ENCODE data around the gene MACROD2.

DNA sequence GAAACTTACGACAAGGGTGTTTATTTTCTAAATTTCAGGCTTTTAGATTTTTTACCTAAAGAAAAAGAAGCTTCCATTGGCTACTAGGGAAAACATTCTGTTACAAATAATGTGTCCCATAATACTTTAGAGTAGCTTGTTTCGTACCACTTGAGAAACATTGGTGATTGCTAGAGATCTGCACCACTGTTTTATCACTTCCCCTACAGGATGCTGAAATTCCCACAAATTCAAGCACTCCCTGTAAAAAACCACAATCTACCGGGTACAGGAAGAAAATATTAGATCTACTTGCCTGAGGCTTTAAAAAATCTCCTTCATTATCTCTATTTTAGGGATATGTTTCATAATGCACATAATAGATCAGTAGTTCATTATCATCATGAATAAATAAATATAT lies 34.8 kb upstream of the MACROD2 start:
- TF ChIP-seq, protein P1, sequence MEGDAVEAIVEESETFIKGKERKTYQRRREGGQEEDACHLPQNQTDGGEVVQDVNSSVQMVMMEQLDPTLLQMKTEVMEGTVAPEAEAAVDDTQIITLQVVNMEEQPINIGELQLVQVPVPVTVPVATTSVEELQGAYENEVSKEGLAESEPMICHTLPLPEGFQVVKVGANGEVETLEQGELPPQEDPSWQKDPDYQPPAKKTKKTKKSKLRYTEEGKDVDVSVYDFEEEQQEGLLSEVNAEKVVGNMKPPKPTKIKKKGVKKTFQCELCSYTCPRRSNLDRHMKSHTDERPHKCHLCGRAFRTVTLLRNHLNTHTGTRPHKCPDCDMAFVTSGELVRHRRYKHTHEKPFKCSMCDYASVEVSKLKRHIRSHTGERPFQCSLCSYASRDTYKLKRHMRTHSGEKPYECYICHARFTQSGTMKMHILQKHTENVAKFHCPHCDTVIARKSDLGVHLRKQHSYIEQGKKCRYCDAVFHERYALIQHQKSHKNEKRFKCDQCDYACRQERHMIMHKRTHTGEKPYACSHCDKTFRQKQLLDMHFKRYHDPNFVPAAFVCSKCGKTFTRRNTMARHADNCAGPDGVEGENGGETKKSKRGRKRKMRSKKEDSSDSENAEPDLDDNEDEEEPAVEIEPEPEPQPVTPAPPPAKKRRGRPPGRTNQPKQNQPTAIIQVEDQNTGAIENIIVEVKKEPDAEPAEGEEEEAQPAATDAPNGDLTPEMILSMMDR (IDR thresholded peaks at IDR 0.05): no peak
- TF ChIP-seq ZFX (IDR thresholded peaks at IDR 0.05; ENCODE audit: borderline replicate concordance): no peak
